ENCODE data around the gene GTPBP1. TPM values are rescaled to one million over a fixed set of nuclear protein-coding genes. Genes with fewer than 3 reads are reported as not detected.

Gene GTPBP1
- total RNA-seq, result 10 to 100 TPM; 29.8 to 34.3 TPM
- long read RNA-seq, donor 1, partial matches to known transcripts, result 5 of 12 reads
- long read RNA-seq, donor 1, other reads (novel, unspliced or antisense), result 7 of 12 reads
- long read RNA-seq, donor 2, partial matches to known transcripts, result 12 of 33 reads
- long read RNA-seq, donor 2, other reads (novel, unspliced or antisense), result 20 of 33 reads

DNA sequence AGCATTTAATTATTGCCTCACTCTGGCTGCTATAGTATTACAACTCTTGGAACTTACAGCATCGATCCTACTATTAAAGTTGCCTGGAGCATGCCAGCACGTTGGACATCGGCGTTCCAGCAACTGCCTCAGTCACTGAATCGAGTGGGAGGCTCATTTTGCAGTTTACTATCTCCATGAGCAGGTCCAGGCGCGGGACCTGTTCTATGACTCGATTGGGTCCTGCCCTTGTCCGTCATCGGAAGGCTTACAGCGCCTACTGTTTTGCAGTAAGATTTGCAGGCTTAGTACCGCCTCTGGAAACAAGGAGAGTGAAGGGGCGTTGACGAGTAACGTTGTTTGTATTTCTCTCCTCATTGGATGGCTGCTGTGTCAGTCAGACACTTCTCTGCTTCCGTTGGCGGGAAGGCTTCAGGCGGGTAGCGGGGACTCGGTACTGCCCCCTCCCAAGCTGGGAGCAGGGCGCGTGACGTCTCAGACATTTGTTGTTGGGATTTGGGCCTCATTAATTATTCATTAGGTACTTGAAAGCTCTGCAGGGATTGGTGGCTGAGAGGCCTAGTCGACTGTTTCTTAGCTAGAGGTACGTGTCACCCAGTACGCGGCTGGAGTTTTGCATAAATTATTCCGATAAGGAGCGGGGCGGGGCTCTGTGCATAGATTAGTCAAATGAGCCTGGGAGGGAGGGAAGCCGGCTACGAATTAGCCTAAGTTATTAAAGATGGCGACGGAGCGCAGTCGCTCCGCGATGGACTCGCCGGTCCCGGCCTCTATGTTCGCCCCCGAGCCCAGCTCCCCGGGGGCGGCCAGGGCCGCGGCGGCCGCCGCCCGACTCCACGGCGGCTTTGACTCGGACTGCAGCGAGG lies at the start of gene GTPBP1:
Gene GTPBP1, plus strand, starts transcription at position 710 of the 866 bp plus-strand sequence. Its CDS starts 12 bp downstream, at position 722.
- DNase-seq (ENCODE audit: low spot score), result peak; percentile 99
- intact Hi-C loops (cut with DNase I), result no loop called here

DNA sequence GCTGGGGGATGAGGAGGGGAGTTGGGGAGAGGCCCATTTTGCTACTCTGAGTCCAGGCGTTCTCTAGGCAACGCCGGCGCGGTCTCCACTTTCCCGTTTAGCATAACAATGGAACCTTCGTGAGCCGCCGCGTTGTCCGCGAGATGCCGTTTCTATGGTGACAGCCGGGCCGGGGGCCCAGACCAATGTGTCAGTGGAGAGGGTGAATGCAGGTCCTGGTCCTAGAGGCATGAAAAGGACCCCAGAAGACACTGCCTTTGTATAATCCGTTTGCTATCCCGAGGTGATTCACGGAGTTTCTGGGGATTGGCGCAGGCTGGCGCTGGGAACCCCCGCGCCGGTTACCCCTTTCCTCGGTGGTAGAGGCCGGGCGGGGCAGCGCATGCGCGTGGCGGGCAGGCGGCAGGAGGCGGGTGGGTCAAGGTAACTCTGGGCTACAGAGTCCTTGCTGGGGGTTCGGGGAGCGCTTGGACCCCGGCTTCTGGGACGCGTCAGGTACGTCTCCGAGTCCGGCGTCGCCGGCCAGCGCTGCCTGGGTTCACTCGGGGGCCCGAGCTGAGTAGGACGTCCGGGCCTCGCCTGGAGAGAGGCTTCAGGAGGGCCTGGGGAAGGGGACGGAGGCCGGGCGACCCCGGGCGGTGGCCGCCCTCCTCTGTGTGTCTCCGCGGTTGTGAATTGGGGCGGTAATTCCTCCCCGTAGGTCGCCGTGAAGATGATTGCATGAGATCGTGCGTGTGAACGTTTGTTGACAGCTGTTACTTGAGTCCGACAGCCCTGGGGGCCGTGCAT lies 49.3 kb upstream of the GTPBP1 start, which contains the start of the genes CBY1 and FAM227A:
Gene CBY1, plus strand, starts transcription at position 383 of the 789 bp plus-strand sequence. CDS start 11,417 bp downstream, outside the sequence.
Gene FAM227A, minus strand, starts transcription at position 137 of the 789 bp plus-strand sequence. CDS start 6,224 bp downstream, outside the sequence.
- intact Hi-C loops (cut with DNase I), result no loop called here
- DNase-seq (ENCODE audit: low spot score), result peak; percentile 96

GRCh38 chr22:38657045-38657909 lies 48.5 kb upstream of the GTPBP1 start:
- intact Hi-C loops (cut with DNase I), result no loop called here
- no peak for DNase-seq (ENCODE audit: low spot score)

GRCh38 chr22:38674888-38675287 lies 30.9 kb upstream of the GTPBP1 start:
- no peak for DNase-seq (ENCODE audit: low spot score)
- intact Hi-C loops (cut with DNase I), result loop anchor here in 1 of 2 donors (5.0 kb wide), 1 partner anchor 832 kb away; no protein-coding TSS in a partner anchor

- no peak for DNase-seq (ENCODE audit: low spot score)
Measured at GRCh38 chr22:38675833-38676232, 29.9 kb upstream of the GTPBP1 start.

DNA sequence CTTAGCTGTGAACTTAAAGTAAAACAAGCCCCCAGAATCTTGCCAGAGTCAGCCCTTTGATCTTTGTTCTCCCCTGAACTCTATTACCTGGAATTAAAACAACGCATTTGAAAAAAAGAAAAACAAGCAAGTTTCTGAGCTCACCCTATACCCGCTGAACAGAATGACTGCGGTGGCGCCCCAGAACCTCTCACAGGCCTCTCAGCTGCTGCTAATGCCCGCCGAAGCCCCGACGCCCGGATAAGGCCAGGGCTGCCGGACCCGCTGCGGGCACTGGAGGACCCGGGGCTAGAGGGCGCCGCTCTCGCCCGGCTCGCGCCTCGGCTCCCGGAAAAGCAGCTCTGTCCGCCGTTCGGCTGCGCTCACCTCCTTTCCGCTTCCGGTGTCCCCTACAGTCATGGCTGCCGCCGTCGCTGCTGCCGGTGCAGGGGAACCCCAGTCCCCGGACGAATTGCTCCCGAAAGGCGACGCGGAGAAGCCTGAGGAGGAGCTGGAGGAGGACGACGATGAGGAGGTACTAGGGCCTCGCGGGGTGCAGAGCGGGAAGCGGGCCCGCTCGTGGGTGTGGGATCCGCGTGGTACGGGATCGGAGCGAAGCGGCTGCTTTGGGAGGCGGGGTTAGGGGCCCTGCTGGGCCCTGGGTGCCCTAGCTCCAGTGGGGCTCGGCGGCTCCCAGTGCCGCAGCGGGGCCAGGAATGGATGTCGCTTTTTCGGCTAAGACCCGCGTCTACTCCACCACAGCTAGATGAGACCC lies 24.0 kb upstream of the GTPBP1 start, which contains the start of gene TOMM22:
Gene TOMM22, plus strand, starts transcription at position 376 of the 754 bp plus-strand sequence. Its CDS starts 22 bp downstream, at position 398.
- intact Hi-C loops (cut with DNase I), result no loop called here
- DNase-seq (ENCODE audit: low spot score), result peak; percentile 97

More at GRCh38 chr22:38675833-38676232, 29.9 kb upstream of the GTPBP1 start:
- intact Hi-C loops (cut with DNase I), result loop anchor here in 1 of 2 donors (5.0 kb wide), 1 partner anchor 831 kb away; no protein-coding TSS in a partner anchor

DNA sequence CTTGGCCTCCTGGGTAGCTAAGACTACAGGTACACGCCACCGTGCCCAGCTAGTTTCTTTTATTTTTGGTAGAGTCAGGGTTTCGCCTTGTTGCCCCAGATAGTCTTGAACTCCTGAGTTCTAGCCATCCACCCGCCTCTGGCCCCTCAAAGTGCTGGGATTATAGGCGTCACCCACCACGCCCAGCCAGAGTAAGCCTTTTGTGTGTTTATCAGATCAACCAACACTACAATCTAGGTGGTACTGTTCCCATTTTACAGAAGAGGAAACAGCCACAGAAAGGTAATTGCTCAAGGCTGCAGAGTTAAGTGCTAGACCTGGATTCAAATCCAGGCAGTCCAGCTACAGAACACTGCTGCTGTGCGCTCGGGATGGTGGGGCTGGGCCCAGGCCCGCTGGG lies 20.8 kb upstream of the GTPBP1 start:
- intact Hi-C loops (cut with DNase I), result no loop called here
- DNase-seq (ENCODE audit: low spot score), result peak; percentile 50

- intact Hi-C loops (cut with DNase I), result no loop called here
- DNase-seq (ENCODE audit: low spot score), result no peak
Measured at GRCh38 chr22:38685761-38686160, 20.0 kb upstream of the GTPBP1 start.

DNA sequence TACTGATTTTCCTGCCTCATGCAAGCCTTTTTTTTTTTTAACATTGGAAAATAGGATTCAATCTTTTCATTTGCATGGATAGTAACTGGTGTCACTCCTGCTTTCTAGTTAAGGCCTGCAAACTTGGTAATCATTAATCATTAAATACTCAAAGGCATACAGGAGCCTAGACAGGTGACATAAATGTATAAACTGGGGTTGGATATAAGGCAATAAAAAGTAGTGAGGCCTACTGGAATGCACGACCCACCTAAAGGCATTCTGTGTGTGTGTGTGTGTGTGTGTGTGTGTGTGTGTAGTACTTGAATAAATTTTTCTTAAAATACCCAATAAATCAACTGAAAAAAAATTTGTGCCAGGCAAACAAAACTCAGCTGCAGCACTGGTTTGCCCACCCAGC lies 16.1 kb upstream of the GTPBP1 start:
- DNase-seq (ENCODE audit: low spot score), result no peak

DNA sequence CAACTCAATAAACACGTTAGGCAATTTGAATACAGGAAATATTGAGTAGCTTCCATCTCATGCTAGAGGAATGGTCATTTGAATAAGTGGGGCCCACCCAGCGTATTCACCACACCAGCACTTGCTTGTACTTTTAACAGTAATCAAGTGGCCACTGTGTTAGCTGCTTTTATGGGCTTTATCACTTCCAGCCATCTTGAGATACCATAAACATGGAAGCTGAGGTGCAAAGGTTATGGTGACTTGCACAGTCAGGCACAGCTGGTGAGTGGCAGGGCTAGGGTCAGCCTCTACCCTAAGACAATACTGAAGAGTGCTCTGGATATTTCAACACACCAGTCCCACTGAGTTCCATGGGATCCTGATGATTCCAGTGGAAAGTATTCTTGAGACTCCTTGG lies 11.7 kb upstream of the GTPBP1 start:
- DNase-seq (ENCODE audit: low spot score), result no peak
- intact Hi-C loops (cut with DNase I), result no loop called here

More for the DNA sequence above, 16.1 kb upstream of the GTPBP1 start:
- intact Hi-C loops (cut with DNase I), result no loop called here

GRCh38 chr22:38694940-38695339 lies 10.8 kb upstream of the GTPBP1 start:
- no peak for DNase-seq (ENCODE audit: low spot score)
- intact Hi-C loops (cut with DNase I), result no loop called here

DNA sequence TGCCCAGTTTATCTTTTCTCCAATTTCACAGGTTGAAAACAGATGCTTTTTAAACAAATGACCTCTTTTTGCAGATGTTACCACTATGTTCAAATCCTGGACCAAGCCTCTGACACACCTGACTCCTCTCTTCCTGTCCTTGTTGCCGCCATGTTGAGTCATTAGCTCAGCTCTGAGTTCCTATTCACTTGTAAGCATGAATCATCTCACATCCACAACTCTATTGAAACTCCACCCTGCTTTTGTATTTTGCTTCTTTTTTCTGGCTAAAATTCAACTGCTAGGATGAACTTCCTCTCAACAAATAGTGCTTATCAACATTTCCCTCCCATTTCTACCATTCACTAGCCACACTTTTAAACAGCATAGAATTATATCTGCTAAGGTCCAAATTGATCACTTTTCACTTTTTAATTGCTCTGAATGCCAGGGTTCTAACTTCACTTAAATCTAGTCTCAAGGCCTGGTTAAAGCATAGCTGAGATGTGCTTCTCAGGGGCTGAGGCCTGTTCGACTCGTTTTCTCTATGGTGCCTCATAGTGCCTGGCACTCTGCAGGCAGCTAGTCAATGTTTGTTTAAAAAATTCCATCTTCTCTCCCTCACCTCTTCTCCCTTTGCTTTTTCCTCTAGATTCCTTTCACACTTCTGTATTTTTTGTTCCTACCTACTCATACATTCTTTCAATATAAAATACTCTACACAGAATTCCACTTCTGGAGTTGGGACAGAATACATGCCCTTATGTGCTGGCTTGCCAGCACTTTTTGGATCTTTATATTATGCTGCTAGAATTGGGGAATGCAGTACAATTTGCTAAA lies 8.9 kb upstream of the GTPBP1 start:
- no peak for DNase-seq (ENCODE audit: low spot score)
- intact Hi-C loops (cut with DNase I), result no loop called here

DNA sequence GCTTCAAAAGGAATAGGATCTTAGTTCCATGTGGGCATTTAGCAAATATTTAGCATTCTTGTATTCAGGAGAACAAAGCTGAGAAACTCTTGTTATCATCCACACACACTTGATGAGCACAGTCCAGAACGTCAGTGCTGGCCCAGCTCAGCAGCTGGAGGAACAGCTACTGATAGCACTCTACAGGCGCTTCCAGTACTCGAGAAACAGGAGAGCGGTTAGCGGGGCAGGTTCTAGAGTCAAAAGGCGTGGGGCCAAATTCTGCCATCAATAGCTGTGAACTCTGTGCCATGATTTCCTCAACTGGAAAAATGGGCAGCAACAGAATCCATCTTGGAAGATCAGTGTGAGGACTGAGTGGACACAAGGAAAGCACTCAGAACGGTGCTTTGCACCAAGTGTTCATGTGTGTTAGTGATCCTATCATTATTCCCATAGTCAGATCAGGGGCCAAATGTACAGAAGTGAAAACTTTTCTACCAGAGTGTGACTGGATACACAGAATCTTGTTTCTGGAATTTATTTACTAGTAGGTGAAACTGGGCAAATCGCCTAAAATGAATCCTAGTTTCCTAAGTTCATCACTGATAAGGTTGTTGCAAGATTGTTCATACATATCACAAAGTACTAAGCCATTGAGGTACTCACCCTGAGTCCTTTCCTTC lies 8.2 kb upstream of the GTPBP1 start:
- intact Hi-C loops (cut with DNase I), result no loop called here
- DNase-seq (ENCODE audit: low spot score), result no peak

- no peak for DNase-seq (ENCODE audit: low spot score)
- intact Hi-C loops (cut with DNase I), result no loop called here
Measured at GRCh38 chr22:38698407-38699094, 7.2 kb upstream of the GTPBP1 start.

GRCh38 chr22:38699143-38699542 lies 6.6 kb upstream of the GTPBP1 start:
- no peak for DNase-seq (ENCODE audit: low spot score)
- intact Hi-C loops (cut with DNase I), result no loop called here

- no peak for DNase-seq (ENCODE audit: low spot score)
- intact Hi-C loops (cut with DNase I), result no loop called here
Measured at GRCh38 chr22:38699784-38700183, 6.0 kb upstream of the GTPBP1 start.
